HS-27A (cell line): ENCODE results near the gene SORCS2.

Experiments
- DNase-seq: peaks from one replicate; pipeline ENCODE4 v3.0.0-alpha.2; 2012; ENCODE audit warnings: low read depth, missing footprints

Gene SORCS2

GRCh38 chr4:7652906-7653305 lies 460.6 kb downstream of the SORCS2 start:
- DNase-seq: no peak

- DNase-seq: no peak
Observed at GRCh38 chr4:7653510-7654369, 461.4 kb downstream of the SORCS2 start.

GRCh38 chr4:7654550-7655445 lies 462.5 kb downstream of the SORCS2 start:
- DNase-seq: no peak

GRCh38 chr4:7655511-7656243 lies 463.3 kb downstream of the SORCS2 start:
- no peak for DNase-seq

- no peak for DNase-seq
Observed at GRCh38 chr4:7656244-7656800, 464.0 kb downstream of the SORCS2 start.

GRCh38 chr4:7657545-7658297 lies 465.4 kb downstream of the SORCS2 start:
- DNase-seq: no peak

GRCh38 chr4:7658341-7659204 lies 466.2 kb downstream of the SORCS2 start:
- DNase-seq: no peak

- DNase-seq: no peak
Observed at GRCh38 chr4:7659429-7660175, 467.3 kb downstream of the SORCS2 start.

GRCh38 chr4:7660176-7661039 lies 468.1 kb downstream of the SORCS2 start:
- no peak for DNase-seq

GRCh38 chr4:7661066-7661748 lies 468.9 kb downstream of the SORCS2 start:
- no peak for DNase-seq

- no peak for DNase-seq
Observed at GRCh38 chr4:7661846-7662506, 469.6 kb downstream of the SORCS2 start.

GRCh38 chr4:7662507-7662846 lies 470.1 kb downstream of the SORCS2 start:
- no peak for DNase-seq

- no peak for DNase-seq
Observed at GRCh38 chr4:7663075-7663541, 470.8 kb downstream of the SORCS2 start.

- DNase-seq: no peak
Observed at GRCh38 chr4:7664106-7664505, 471.8 kb downstream of the SORCS2 start.

- no peak for DNase-seq
Observed at GRCh38 chr4:7665321-7665720, 473.0 kb downstream of the SORCS2 start.

- no peak for DNase-seq
Observed at GRCh38 chr4:7666011-7666410, 473.7 kb downstream of the SORCS2 start.

GRCh38 chr4:7666744-7667143 lies 474.4 kb downstream of the SORCS2 start:
- no peak for DNase-seq
